Activated CD8-positive, alpha-beta memory T cell treated with anti-CD3 and anti-CD28 coated beads, Interleukin-2, amount 50 U/mL, for 4 hours (primary cell): ENCODE data around the gene KIF27.
"Not testable (repeated sequence)": the region's sequence is repeated elsewhere in the genome, so short reads cannot be mapped to it uniquely, and the experiment has no call there.

Experiments used
- DNase-seq: peaks from one replicate; pipeline ENCODE4 v3.0.0-alpha.2; 2020

Gene KIF27

GRCh38 chr9:83930881-83931280 lies 9.6 kb upstream of the KIF27 start:
- DNase-seq, result no peak

- no peak for DNase-seq
Observed at GRCh38 chr9:83927591-83927990, 6.4 kb upstream of the KIF27 start.

- DNase-seq, result no peak
Observed at GRCh38 chr9:83920469-83920926, 734 bp downstream of the KIF27 start.

- no peak for DNase-seq
Observed at GRCh38 chr9:83919111-83919510, 2.1 kb downstream of the KIF27 start.

GRCh38 chr9:83912194-83912593 lies 9.0 kb downstream of the KIF27 start:
- not testable (repeated sequence) for DNase-seq

- DNase-seq, result no peak
Observed at GRCh38 chr9:83906144-83906543, 15.1 kb downstream of the KIF27 start.

- not testable (repeated sequence) for DNase-seq
Observed at GRCh38 chr9:83900615-83901014, 20.6 kb downstream of the KIF27 start.

GRCh38 chr9:83894301-83894700 lies 26.9 kb downstream of the KIF27 start:
- not testable (repeated sequence) for DNase-seq

GRCh38 chr9:83886498-83886897 lies 34.7 kb downstream of the KIF27 start:
- DNase-seq, result not testable (repeated sequence)

- DNase-seq, result not testable (repeated sequence)
Observed at GRCh38 chr9:83885559-83886240, 35.5 kb downstream of the KIF27 start.

- not testable (repeated sequence) for DNase-seq
Observed at GRCh38 chr9:83881687-83882408, 39.4 kb downstream of the KIF27 start.

GRCh38 chr9:83875559-83875958 lies 45.7 kb downstream of the KIF27 start:
- DNase-seq, result not testable (repeated sequence)

GRCh38 chr9:83849895-83850294 lies 71.3 kb downstream of the KIF27 start:
- DNase-seq, result not testable (repeated sequence)

GRCh38 chr9:83837070-83837643 lies 84.1 kb downstream of the KIF27 start:
- DNase-seq, result not testable (repeated sequence)

- not testable (repeated sequence) for DNase-seq
Observed at GRCh38 chr9:83830426-83831071, 90.7 kb downstream of the KIF27 start.

- not testable (repeated sequence) for DNase-seq
Observed at GRCh38 chr9:83824986-83825623, 96.1 kb downstream of the KIF27 start.

- peak; percentile 82 for DNase-seq
Observed at GRCh38 chr9:83817356-83818278, 103.6 kb downstream of the KIF27 start, which contains the start of gene GKAP1. GKAP1 (minus strand) TSS chr9:83817769; CDS start chr9:83806517, 11,252 bp downstream.

- DNase-seq, result not testable (repeated sequence)
Observed at GRCh38 chr9:83817011-83817355, 104.2 kb downstream of the KIF27 start.

GRCh38 chr9:83815120-83815519 lies 106.1 kb downstream of the KIF27 start:
- DNase-seq, result not testable (repeated sequence)

GRCh38 chr9:83809213-83809612 lies 112.0 kb downstream of the KIF27 start:
- DNase-seq, result not testable (repeated sequence)

GRCh38 chr9:83804454-83804853 lies 116.8 kb downstream of the KIF27 start:
- not testable (repeated sequence) for DNase-seq

GRCh38 chr9:83803941-83804340 lies 117.3 kb downstream of the KIF27 start:
- DNase-seq, result not testable (repeated sequence)
